ENCODE measurements around the gene HIVEP2. TPM values are rescaled to one million over a fixed set of nuclear protein-coding genes. Genes with fewer than 3 reads are reported as not detected.

Gene HIVEP2
- polyA plus RNA-seq, 3 donors, result 0.16 to 1.4 (median 0.64) TPM

- Histone ChIP-seq H3K27ac (ENCODE audit: low read depth in 1 of 2, low read length in 2 of 2) (no peak overlapping the region), H3K4me1 (ENCODE audit: control insufficient read depth in 1 of 2, insufficient read depth in 2 of 2, low read length in 2 of 2) (peaks cover 40 to 49% of the 10 kb centered on the region in 2 donors), H2AFZ (ENCODE audit: insufficient read depth, low read depth, low read length, poor library complexity, severe bottlenecking) (no peak overlapping the region), H4K20me1 (ENCODE audit: insufficient read depth, low read length) (no peaks in the 10 kb centered on the region), H3K9me3 (replicated peaks in 1 of 2; ENCODE audit: control insufficient read depth in 1 of 2, insufficient read depth in 1 of 2, low read length in 2 of 2) (no peaks in the 10 kb centered on the region), H3K4me2 (replicated peaks; ENCODE audit: extremely low read depth, low read length, poor library complexity, severe bottlenecking) (no peak overlapping the region), H3K36me3 (replicated peaks in 1 of 2; ENCODE audit: control insufficient read depth in 1 of 2, insufficient read depth in 2 of 2, low read length in 2 of 2) (no peaks in the 10 kb centered on the region), H3K4me3 (replicated peaks in 1 of 3; ENCODE audit: low read depth in 2 of 3, low read length in 3 of 3) (no peak overlapping the region), H3K27me3 (ENCODE audit: control insufficient read depth in 2 of 2, insufficient read depth in 2 of 2, low read length in 2 of 2) (no peaks in the 10 kb centered on the region), H3K9ac (ENCODE audit: insufficient read depth, low read length, poor library complexity, severe bottlenecking) (no peak overlapping the region), H3K79me2 (ENCODE audit: insufficient read depth, low read length) (no peaks in the 10 kb centered on the region)
- H3K9me3 Mint-ChIP-seq, result peaks cover 0 to 2% (median 0%) of the 10 kb centered on the region in 7 donors
- H3K36me3 Mint-ChIP-seq, result no peaks in the 10 kb centered on the region
- WGBS (ENCODE audit: insufficient coverage), result 85% methylated on average over 2 of the region's 3 CpGs
- intact Hi-C loops (cut with micrococcal nuclease), result no loop called here
- DNase-seq, result peak; percentile 10 to 61 (median 13)
- H3K27ac Mint-ChIP-seq, result peak overlapping the region in 1 of 7 donors; percentile 33
- TF ChIP-seq, protein P1, sequence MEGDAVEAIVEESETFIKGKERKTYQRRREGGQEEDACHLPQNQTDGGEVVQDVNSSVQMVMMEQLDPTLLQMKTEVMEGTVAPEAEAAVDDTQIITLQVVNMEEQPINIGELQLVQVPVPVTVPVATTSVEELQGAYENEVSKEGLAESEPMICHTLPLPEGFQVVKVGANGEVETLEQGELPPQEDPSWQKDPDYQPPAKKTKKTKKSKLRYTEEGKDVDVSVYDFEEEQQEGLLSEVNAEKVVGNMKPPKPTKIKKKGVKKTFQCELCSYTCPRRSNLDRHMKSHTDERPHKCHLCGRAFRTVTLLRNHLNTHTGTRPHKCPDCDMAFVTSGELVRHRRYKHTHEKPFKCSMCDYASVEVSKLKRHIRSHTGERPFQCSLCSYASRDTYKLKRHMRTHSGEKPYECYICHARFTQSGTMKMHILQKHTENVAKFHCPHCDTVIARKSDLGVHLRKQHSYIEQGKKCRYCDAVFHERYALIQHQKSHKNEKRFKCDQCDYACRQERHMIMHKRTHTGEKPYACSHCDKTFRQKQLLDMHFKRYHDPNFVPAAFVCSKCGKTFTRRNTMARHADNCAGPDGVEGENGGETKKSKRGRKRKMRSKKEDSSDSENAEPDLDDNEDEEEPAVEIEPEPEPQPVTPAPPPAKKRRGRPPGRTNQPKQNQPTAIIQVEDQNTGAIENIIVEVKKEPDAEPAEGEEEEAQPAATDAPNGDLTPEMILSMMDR (IDR thresholded peaks at IDR 0.05), result no peak
- peaks cover 0 to 1% (median 0%) of the 10 kb centered on the region in 3 donors for H3K27me3 Mint-ChIP-seq (ENCODE audit: low read depth in 3 of 3)
- H3K4me3 Mint-ChIP-seq, result no peak overlapping the region
- peaks cover 45% of the 10 kb centered on the region for H3K4me1 Mint-ChIP-seq
Observed at GRCh38 chr6:142952614-142953013, 7.6 kb upstream of the HIVEP2 start.

DNA sequence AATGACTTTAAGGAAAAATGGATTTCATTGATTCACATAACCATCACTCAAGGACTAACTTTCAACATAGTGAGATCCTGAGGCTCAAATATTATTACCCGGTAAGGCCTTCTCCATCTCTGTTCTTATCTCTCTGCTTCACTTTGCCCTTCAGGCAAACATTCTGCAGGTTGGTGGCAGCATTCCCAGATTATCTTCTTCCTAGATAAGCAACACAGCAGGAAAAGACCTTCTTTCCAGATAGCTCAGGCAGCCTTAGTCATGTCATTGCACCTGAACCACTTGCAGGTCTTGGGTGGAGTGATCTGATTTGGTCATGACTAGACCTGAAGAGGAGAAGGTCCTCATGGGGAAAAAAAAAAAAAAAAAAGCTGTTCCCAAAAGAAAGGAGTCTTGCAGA lies 5.3 kb upstream of the HIVEP2 start:
- intact Hi-C loops (cut with micrococcal nuclease), result no loop called here
- Histone ChIP-seq H4K20me1 (ENCODE audit: insufficient read depth, low read length) (no peaks in the 10 kb centered on the region), H3K4me2 (replicated peaks; ENCODE audit: extremely low read depth, low read length, poor library complexity, severe bottlenecking) (no peak overlapping the region), H2AFZ (ENCODE audit: insufficient read depth, low read depth, low read length, poor library complexity, severe bottlenecking) (no peak overlapping the region), H3K36me3 (replicated peaks in 1 of 2; ENCODE audit: control insufficient read depth in 1 of 2, insufficient read depth in 2 of 2, low read length in 2 of 2) (no peaks in the 10 kb centered on the region), H3K9ac (ENCODE audit: insufficient read depth, low read length, poor library complexity, severe bottlenecking) (no peak overlapping the region), H3K9me3 (replicated peaks in 1 of 2; ENCODE audit: control insufficient read depth in 1 of 2, insufficient read depth in 1 of 2, low read length in 2 of 2) (no peaks in the 10 kb centered on the region), H3K4me3 (replicated peaks in 1 of 3; ENCODE audit: low read depth in 2 of 3, low read length in 3 of 3) (no peak overlapping the region), H3K4me1 (ENCODE audit: control insufficient read depth in 1 of 2, insufficient read depth in 2 of 2, low read length in 2 of 2) (peaks cover 42 to 46% of the 10 kb centered on the region in 2 donors), H3K27me3 (ENCODE audit: control insufficient read depth in 2 of 2, insufficient read depth in 2 of 2, low read length in 2 of 2) (no peaks in the 10 kb centered on the region), H3K79me2 (ENCODE audit: insufficient read depth, low read length) (no peaks in the 10 kb centered on the region), H3K27ac (ENCODE audit: low read depth in 1 of 2, low read length in 2 of 2) (no peak overlapping the region)
- no peak overlapping the region for H3K27ac Mint-ChIP-seq
- no peak for DNase-seq
- no peak overlapping the region for H3K4me3 Mint-ChIP-seq
- H3K4me1 Mint-ChIP-seq, result peaks cover 44% of the 10 kb centered on the region
- no peaks in the 10 kb centered on the region for H3K36me3 Mint-ChIP-seq
- 82% methylated on average over 1 of the region's 1 CpG for WGBS (ENCODE audit: insufficient coverage)
- H3K9me3 Mint-ChIP-seq, result peaks cover 0 to 2% (median 0%) of the 10 kb centered on the region in 7 donors
- peaks cover 0 to 1% (median 0%) of the 10 kb centered on the region in 3 donors for H3K27me3 Mint-ChIP-seq (ENCODE audit: low read depth in 3 of 3)
- TF ChIP-seq, protein P1 (IDR thresholded peaks at IDR 0.05), result no peak
